ENCODE results near the gene KHDC1.
"Not testable (repeated sequence)": the region's sequence is repeated elsewhere in the genome, so short reads cannot be mapped to it uniquely, and the experiment has no call there.

DNA sequence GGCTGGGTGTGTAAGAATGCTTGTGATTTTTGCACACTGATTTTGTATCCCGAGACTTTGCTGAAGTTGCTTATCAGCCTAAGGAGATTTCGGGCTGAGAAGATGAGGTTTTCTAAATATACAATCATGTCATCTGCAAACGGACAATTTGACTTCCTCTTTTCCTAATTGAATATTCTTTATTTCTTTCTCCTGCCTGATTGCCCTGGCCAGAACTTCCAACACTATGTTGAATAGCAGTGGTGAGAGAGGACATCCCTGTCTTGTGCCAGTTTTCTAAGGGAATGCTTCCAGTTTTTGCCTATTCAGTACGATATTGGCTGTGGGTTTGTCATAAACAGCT is 47.5 kb upstream of the KHDC1 start:
- TF ChIP-seq, protein P1, sequence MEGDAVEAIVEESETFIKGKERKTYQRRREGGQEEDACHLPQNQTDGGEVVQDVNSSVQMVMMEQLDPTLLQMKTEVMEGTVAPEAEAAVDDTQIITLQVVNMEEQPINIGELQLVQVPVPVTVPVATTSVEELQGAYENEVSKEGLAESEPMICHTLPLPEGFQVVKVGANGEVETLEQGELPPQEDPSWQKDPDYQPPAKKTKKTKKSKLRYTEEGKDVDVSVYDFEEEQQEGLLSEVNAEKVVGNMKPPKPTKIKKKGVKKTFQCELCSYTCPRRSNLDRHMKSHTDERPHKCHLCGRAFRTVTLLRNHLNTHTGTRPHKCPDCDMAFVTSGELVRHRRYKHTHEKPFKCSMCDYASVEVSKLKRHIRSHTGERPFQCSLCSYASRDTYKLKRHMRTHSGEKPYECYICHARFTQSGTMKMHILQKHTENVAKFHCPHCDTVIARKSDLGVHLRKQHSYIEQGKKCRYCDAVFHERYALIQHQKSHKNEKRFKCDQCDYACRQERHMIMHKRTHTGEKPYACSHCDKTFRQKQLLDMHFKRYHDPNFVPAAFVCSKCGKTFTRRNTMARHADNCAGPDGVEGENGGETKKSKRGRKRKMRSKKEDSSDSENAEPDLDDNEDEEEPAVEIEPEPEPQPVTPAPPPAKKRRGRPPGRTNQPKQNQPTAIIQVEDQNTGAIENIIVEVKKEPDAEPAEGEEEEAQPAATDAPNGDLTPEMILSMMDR (IDR thresholded peaks at IDR 0.05; ENCODE audit: control extremely low read depth in 1 of 3, insufficient read depth in 1 of 3, low read depth in 1 of 3, low read length in 3 of 3), result not testable (repeated sequence)
- not testable (repeated sequence) for TF ChIP-seq TBP (IDR thresholded peaks at IDR 0.05; ENCODE audit: low read depth, low read length); SP4 (IDR thresholded peaks at IDR 0.05; ENCODE audit: low read length); SRF (IDR thresholded peaks at IDR 0.05; ENCODE audit: low read depth, low read length); GABPA (IDR thresholded peaks at IDR 0.05; ENCODE audit: borderline replicate concordance, insufficient read depth, low read length); POLR2AphosphoS5 (IDR thresholded peaks at IDR 0.05; ENCODE audit: low read depth, low read length); JUND (IDR thresholded peaks at IDR 0.05; ENCODE audit: low read length); POLR2A (IDR thresholded peaks at IDR 0.05; ENCODE audit: control extremely low read depth in 1 of 2, low read depth in 2 of 2, low read length in 2 of 2); CHD2 (IDR thresholded peaks at IDR 0.05; ENCODE audit: low read length); PHF8 (conservative IDR thresholded peaks at IDR 0.05; ENCODE audit: low read depth, low read length); EP300 (IDR thresholded peaks at IDR 0.05; ENCODE audit: borderline replicate concordance in 1 of 2, low read depth in 2 of 2, low read length in 2 of 2); POU5F1 (IDR thresholded peaks at IDR 0.05; ENCODE audit: low read depth, low read length); SAP30 (IDR thresholded peaks at IDR 0.05; ENCODE audit: insufficient read depth, insufficient replicate concordance, low read length)
- TF ChIP-seq, protein P2, sequence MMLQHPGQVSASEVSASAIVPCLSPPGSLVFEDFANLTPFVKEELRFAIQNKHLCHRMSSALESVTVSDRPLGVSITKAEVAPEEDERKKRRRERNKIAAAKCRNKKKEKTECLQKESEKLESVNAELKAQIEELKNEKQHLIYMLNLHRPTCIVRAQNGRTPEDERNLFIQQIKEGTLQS (IDR thresholded peaks at IDR 0.05; ENCODE audit: insufficient read depth, low read depth, low read length), result not testable (repeated sequence)

Data from H1 (cell line).